ENCODE results near the gene IMMP2L.

Gene IMMP2L

GRCh38 chr7:111004310-111004901 is 557.9 kb downstream of the IMMP2L start:
- DNase-seq, result no peak

GRCh38 chr7:111003883-111004282 is 558.4 kb downstream of the IMMP2L start:
- no peak for DNase-seq

DNA sequence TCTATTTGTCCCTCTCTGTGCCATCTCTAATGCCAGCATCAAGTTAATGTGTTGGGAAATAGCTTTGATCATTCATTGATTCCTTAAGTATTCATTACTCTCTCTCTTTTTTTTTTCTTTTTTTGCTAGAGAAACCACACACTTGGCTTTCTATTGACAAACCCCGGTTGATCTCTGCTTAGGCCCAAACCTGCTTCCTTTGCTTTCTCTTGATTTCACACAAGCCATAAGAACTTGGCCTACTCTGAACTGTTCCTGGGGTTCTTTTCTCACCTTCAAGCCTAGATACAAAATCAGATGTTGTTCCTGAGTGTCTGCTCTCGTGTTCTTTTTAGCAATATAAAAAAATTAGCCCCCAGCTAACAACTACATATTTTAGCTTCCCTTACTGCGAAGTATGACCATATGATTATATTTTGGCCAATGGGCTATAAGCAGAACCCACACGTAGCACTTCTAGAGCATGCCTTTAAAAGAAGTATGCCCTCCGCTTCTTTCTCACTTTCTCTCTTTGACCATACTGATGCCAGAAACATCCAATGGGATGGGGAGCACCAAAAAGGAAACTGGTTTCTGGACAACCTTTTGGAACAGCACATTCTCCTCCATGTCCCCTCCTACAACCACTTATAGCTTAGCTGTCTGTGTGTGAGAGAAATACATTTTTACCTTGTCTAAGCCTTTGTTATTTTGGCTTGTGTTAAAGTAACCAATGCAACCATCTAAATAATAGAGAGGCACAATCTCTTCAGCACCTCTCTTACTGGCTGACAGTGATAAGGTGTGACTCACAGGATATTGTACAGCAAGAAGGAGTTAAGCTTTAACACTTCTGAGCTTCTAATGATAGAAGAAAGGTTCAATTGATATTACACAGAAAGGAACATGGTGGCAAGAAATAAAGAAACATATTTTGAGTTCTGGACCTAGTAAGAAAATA is 568.0 kb downstream of the IMMP2L start:
- no peak for DNase-seq

- no peak for DNase-seq
Observed at GRCh38 chr7:110988890-110989501, 573.3 kb downstream of the IMMP2L start.

DNA sequence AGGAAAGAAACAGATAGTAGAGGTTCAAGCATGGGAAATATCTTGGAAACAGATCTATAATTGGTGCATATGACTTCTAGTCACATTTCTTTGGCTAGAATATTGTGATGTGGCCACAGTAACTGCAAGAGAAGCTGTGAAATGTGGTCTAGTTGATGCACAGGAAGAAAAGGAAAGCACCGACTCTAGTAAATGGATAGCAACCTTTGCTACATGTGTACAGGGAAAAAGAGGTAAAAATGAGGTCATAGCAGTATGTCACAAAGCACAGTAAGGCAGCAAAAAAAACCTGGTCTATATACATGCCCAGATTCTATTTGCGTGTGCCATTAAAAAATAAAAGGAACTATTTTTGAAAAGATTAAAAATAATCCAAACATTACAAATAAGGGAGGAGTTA is 573.9 kb downstream of the IMMP2L start:
- no peak for DNase-seq

GRCh38 chr7:110987127-110987693 is 575.1 kb downstream of the IMMP2L start:
- no peak for DNase-seq

GRCh38 chr7:110983822-110984456 is 578.4 kb downstream of the IMMP2L start:
- no peak for DNase-seq

GRCh38 chr7:110977127-110977737 is 585.1 kb downstream of the IMMP2L start:
- DNase-seq, result no peak

DNA sequence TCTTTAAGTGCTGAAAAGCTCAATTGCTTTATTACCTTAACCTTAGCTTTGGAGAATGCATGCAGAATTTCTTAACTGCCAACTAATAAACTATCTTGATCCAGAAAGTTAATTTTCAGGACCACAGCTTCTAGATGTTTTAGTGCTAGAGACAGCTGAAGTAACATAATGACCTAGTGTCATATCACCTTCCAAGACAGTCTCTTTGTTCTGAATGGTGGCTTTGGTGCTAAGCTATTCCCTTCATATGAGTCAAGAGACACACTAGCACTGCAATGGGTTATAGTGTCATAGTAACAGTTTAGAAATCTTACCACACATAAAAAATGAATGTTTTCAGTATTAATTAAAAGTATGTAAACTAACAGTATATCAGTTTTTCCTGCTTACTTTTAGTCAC is 586.8 kb downstream of the IMMP2L start:
- no peak for DNase-seq

GRCh38 chr7:110974441-110974840 is 587.9 kb downstream of the IMMP2L start:
- peak in 1 of 51 donors; percentile 6 for DNase-seq

GRCh38 chr7:110973196-110973990 is 588.9 kb downstream of the IMMP2L start:
- no peak for DNase-seq

DNA sequence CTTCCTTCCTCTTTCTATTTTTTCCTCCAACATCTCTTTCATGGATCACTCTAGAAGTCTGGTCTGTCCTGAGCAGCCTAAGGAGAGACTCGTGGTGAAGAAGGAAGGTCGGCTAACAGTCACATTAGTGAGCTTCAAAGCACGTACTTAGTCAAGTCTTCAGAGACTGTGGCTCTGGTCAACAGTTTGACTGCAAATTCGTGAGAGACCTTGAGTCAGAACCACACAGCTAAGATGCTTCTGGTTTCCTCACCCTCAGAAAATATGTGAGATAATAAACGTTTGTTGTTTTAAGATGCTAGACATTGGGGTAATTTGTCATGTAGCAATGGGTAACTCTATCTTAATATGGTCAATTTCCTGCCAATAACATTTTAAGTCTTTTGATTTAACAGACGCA is 597.5 kb downstream of the IMMP2L start:
- no peak for DNase-seq

- no peak for DNase-seq
Observed at GRCh38 chr7:110962826-110963225, 599.5 kb downstream of the IMMP2L start.

GRCh38 chr7:110962374-110962773 is 599.9 kb downstream of the IMMP2L start:
- DNase-seq, result no peak

- DNase-seq, result no peak
Observed at GRCh38 chr7:110960811-110961210, 601.5 kb downstream of the IMMP2L start.

GRCh38 chr7:110948280-110948679 is 614.0 kb downstream of the IMMP2L start:
- no peak for DNase-seq

GRCh38 chr7:110947408-110947807 is 614.9 kb downstream of the IMMP2L start:
- no peak for DNase-seq

DNA sequence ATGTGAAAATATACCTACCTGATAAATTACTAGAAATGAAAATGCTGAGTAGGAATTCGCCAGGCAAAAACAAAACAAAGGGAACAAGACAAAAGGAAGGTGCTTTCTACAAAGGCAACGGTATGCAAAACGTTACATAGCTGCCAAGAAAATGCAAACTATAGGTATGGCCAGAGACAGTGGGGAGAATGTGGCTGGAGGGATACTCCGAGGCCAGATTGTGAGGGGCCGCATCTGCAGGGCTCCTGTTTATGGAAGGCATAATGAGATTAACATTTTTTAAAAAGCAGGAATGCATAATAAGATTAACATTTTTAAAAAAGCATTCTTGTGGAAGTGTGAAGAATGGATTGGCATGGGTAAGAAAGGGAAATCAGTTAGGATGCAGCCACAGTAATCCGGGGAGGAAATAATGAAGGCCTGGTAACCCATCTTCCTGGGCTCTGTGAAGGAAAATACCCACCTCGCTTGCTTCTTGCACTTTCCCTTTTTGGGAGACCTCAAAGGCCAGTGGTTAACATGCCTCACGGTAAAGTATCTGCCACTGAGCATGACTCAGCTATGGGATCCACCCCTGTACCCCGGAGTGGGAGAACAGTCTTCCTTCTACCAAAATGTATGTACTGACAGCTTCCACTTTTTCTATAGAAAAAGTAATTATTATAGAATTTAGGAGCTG is 617.2 kb downstream of the IMMP2L start:
- no peak for DNase-seq

DNA sequence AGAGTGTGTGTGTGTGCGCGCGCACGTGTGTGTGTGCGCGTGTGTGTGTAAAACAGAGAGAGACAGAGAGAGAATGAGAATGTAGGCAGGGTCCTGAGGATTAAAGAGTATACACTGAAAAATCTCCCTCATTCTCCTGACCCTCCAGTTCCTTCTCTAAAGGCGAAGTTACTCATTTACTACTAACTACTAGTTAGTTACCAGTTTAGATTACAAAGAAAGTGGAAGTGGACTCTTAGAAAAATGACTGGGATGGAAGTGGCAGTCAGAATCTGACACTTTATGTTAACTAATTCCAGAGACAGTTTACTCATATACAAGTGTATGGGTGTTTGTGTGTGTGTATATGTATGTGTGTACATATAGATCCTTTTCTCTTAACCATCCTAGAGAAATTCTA is 617.8 kb downstream of the IMMP2L start:
- no peak for DNase-seq
